Lower leg skin (tissue), 3 donors: ENCODE data around the gene DHRS7C.

ENCODE experiments used
- POLR2A ChIP-seq, 2 donors: fragments of 450-650 bp; IDR thresholded peaks; one replicate each; pipeline ENCODE4 v1.6.1; 2016 to 2017; ENCODE audit warnings: antibody characterized with exemption in 2 of 2, mild to moderate bottlenecking in 1 of 2, moderate library complexity in 1 of 2
- TF ChIP-seq, protein P1 (sequence below), 3 donors: fragments of 450-650 bp; IDR thresholded peaks; one replicate each; pipeline ENCODE4 v1.5.1; 2016; ENCODE audit warnings: antibody characterized with exemption in 3 of 3, mild to moderate bottlenecking in 3 of 3, moderate library complexity in 2 of 3

DNA sequence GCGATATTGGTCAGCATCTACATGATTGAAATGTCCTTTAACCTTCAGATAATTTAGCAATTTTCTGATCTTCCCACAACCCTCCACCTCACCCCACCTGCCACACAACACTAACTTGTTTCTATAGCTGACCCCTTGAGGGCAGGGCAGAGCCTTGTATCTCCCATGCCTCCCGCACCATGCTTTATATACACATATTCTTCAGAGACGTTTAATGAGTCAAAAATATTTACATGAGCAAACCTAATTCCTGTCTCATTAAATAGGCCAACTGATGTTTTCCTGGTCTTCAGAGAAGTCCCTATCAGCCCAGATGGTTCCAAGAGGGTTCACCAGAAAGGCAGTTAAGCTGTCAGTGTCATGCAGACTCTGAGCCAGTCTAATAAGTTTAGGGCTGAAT, 6.6 kb upstream of the DHRS7C start:
- TF ChIP-seq, protein P1, sequence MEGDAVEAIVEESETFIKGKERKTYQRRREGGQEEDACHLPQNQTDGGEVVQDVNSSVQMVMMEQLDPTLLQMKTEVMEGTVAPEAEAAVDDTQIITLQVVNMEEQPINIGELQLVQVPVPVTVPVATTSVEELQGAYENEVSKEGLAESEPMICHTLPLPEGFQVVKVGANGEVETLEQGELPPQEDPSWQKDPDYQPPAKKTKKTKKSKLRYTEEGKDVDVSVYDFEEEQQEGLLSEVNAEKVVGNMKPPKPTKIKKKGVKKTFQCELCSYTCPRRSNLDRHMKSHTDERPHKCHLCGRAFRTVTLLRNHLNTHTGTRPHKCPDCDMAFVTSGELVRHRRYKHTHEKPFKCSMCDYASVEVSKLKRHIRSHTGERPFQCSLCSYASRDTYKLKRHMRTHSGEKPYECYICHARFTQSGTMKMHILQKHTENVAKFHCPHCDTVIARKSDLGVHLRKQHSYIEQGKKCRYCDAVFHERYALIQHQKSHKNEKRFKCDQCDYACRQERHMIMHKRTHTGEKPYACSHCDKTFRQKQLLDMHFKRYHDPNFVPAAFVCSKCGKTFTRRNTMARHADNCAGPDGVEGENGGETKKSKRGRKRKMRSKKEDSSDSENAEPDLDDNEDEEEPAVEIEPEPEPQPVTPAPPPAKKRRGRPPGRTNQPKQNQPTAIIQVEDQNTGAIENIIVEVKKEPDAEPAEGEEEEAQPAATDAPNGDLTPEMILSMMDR (IDR thresholded peaks at IDR 0.05): no peak
- no peak for TF ChIP-seq POLR2A (IDR thresholded peaks at IDR 0.05)
